Astrocyte (in vitro differentiated cells and primary cell): Measurements from ENCODE around the gene TEX54. TPM values are rescaled to one million over a fixed set of nuclear protein-coding genes. Genes with fewer than 3 reads are reported as not detected.

Experiments used
- DNase-seq: peaks from one replicate; pipeline ENCODE4 v3.0.0-alpha.2; 2010; ENCODE audit warnings: low read depth
- FAIRE-seq: peaks from 2 replicates; lab custom pipeline; 2011; peaks lifted over from hg19 to GRCh38; lab: Jason Lieb, UNC
- H2AFZ ChIP-seq: 2 replicates; pipeline ENCODE4 v1.6.0; 2012; ENCODE audit warnings: low read depth, low read length, inconsistent platforms
- H3K27ac ChIP-seq: 2 replicates; pipeline ENCODE4 v1.5.1; 2011; ENCODE audit warnings: low read depth, low read length, inconsistent platforms
- H3K27me3 ChIP-seq: 2 replicates; pipeline ENCODE4 v1.6.0; 2011; ENCODE audit warnings: low read length, inconsistent platforms; ENCODE audit not compliant: insufficient read depth
- H3K36me3 ChIP-seq: 2 replicates; pipeline ENCODE4 v1.5.1; 2011; ENCODE audit warnings: low read length, inconsistent platforms; ENCODE audit not compliant: insufficient read depth
- H3K4me1 ChIP-seq: 2 replicates; pipeline ENCODE4 v1.5.1; 2011; ENCODE audit warnings: low read length, inconsistent platforms; ENCODE audit not compliant: insufficient read depth
- H3K4me2 ChIP-seq: 2 replicates; pipeline ENCODE4 v1.6.0; 2012; ENCODE audit warnings: low read length, inconsistent platforms
- H3K4me3 ChIP-seq: 2 replicates; pipeline ENCODE4 v1.5.1; 2011; ENCODE audit warnings: low read depth, mild to moderate bottlenecking, low read length, inconsistent platforms; ENCODE audit not compliant: insufficient read depth
- H3K79me2 ChIP-seq: 2 replicates; pipeline ENCODE4 v1.6.0; 2012; ENCODE audit warnings: mild to moderate bottlenecking, low read length, inconsistent platforms; ENCODE audit not compliant: insufficient read depth
- H3K9ac ChIP-seq: 2 replicates; pipeline ENCODE4 v1.6.0; 2012; ENCODE audit warnings: mild to moderate bottlenecking, low read length, inconsistent platforms
- H3K9me3 ChIP-seq: 2 replicates; pipeline ENCODE4 v1.5.1; 2012; ENCODE audit warnings: low read depth, mild to moderate bottlenecking, low read length, inconsistent platforms; ENCODE audit not compliant: insufficient read depth
- H4K20me1 ChIP-seq: 2 replicates; pipeline ENCODE4 v1.6.0; 2012; ENCODE audit warnings: low read length, inconsistent platforms; ENCODE audit not compliant: insufficient read depth
- H3K27ac Mint-ChIP-seq: one replicate; pipeline ENCODE4 v1.8.0; 2021; ENCODE audit warnings: mild to moderate bottlenecking, mixed read lengths; ENCODE audit not compliant: unreplicated experiment
- H3K27me3 Mint-ChIP-seq: one replicate; pipeline ENCODE4 v1.8.0; 2021; ENCODE audit warnings: low read depth, mixed read lengths; ENCODE audit not compliant: unreplicated experiment
- H3K36me3 Mint-ChIP-seq: one replicate; pipeline ENCODE4 v1.8.0; 2021; ENCODE audit warnings: low read depth, mixed read lengths; ENCODE audit not compliant: unreplicated experiment
- H3K4me1 Mint-ChIP-seq: one replicate; pipeline ENCODE4 v1.8.0; 2021; ENCODE audit warnings: low read depth, mixed read lengths; ENCODE audit not compliant: unreplicated experiment
- H3K4me3 Mint-ChIP-seq: one replicate; pipeline ENCODE4 v1.8.0; 2021; ENCODE audit warnings: mild to moderate bottlenecking, moderate library complexity, mixed read lengths; ENCODE audit not compliant: unreplicated experiment
- H3K9me3 Mint-ChIP-seq: one replicate; pipeline ENCODE4 v1.8.0; 2021; ENCODE audit warnings: mild to moderate bottlenecking, mixed read lengths; ENCODE audit not compliant: unreplicated experiment
- CTCF ChIP-seq: IDR thresholded peaks from 2 replicates; pipeline ENCODE4 v1.5.1; 2011; ENCODE audit warnings: low read depth, mild to moderate bottlenecking, inconsistent platforms, low read length, moderate library complexity; ENCODE audit not compliant: insufficient read depth
- EZH2 ChIP-seq: IDR thresholded peaks from 2 replicates; pipeline ENCODE4 v1.6.1; 2012; ENCODE audit warnings: mild to moderate bottlenecking, low read length, inconsistent platforms; ENCODE audit not compliant: insufficient read depth
- total RNA-seq: library from RNA; stranded (reverse); gene quantifications from 2 replicates; pipeline ENCODE4 v1.2.1, GENCODE V29; 2021

Gene TEX54
- total RNA-seq, 1 donor from 2014 or later, result not detected

GRCh38 chr11:62796281-62796680 is 36.4 kb downstream of the TEX54 start:
- peaks cover 8% of the 10 kb centered on the region for H3K4me1 Mint-ChIP-seq
- no peak for TF ChIP-seq CTCF
- TF ChIP-seq EZH2, result no peak
- no peak overlapping the region for H3K4me3 ChIP-seq
- peak overlapping the region; percentile 40 for H3K4me3 Mint-ChIP-seq
- peaks cover 46% of the 10 kb centered on the region for H4K20me1 ChIP-seq
- H3K9me3 Mint-ChIP-seq, result no peaks in the 10 kb centered on the region
- no peak overlapping the region for H3K27ac Mint-ChIP-seq
- peaks cover 71% of the 10 kb centered on the region for H3K36me3 ChIP-seq
- peaks cover 6% of the 10 kb centered on the region for H3K4me1 ChIP-seq
- peaks cover 27% of the 10 kb centered on the region for H3K36me3 Mint-ChIP-seq
- no peak overlapping the region for H2AFZ ChIP-seq
- H3K4me2 ChIP-seq, result no peak overlapping the region
- H3K27ac ChIP-seq, result no peak overlapping the region
- FAIRE-seq (no peak), DNase-seq (no peak)
- peaks cover 16% of the 10 kb centered on the region for H3K79me2 ChIP-seq
- no peaks in the 10 kb centered on the region for H3K27me3 ChIP-seq
- no peak overlapping the region for H3K9ac ChIP-seq
- H3K9me3 ChIP-seq, result no peaks in the 10 kb centered on the region
- H3K27me3 Mint-ChIP-seq, result no peaks in the 10 kb centered on the region

- H3K4me1 ChIP-seq, result peaks cover 12% of the 10 kb centered on the region
- peaks cover 48% of the 10 kb centered on the region for H4K20me1 ChIP-seq
- no peak overlapping the region for H3K4me2 ChIP-seq
- H3K79me2 ChIP-seq, result peaks cover 30% of the 10 kb centered on the region
- Mint-ChIP-seq H3K27ac (peak overlapping the region; percentile 9), H3K4me1 (peaks cover 12% of the 10 kb centered on the region), H3K9me3 (no peaks in the 10 kb centered on the region), H3K4me3 (no peak overlapping the region), H3K27me3 (no peaks in the 10 kb centered on the region), H3K36me3 (peaks cover 28% of the 10 kb centered on the region)
- TF ChIP-seq CTCF, result no peak
- TF ChIP-seq EZH2, result no peak
- no peaks in the 10 kb centered on the region for H3K27me3 ChIP-seq
- DNase-seq (no peak), FAIRE-seq (no peak)
- H3K9ac ChIP-seq, result no peak overlapping the region
- H3K9me3 ChIP-seq, result no peaks in the 10 kb centered on the region
- no peak overlapping the region for H3K4me3 ChIP-seq
- no peak overlapping the region for H3K27ac ChIP-seq
- peaks cover 55% of the 10 kb centered on the region for H3K36me3 ChIP-seq
- no peak overlapping the region for H2AFZ ChIP-seq
These were observed 38.4 kb downstream of the TEX54 start for GRCh38 chr11:62794201-62794775.

GRCh38 chr11:62792202-62792575 is 40.5 kb downstream of the TEX54 start:
- Mint-ChIP-seq H3K27me3 (no peaks in the 10 kb centered on the region), H3K4me1 (peaks cover 19% of the 10 kb centered on the region), H3K4me3 (peak overlapping the region; percentile 89), H3K27ac (peak overlapping the region; percentile 86), H3K9me3 (no peaks in the 10 kb centered on the region), H3K36me3 (peaks cover 25% of the 10 kb centered on the region)
- DNase-seq (no peak), FAIRE-seq (no peak)
- H3K4me1 ChIP-seq, result peaks cover 23% of the 10 kb centered on the region
- peaks cover 49% of the 10 kb centered on the region for H3K79me2 ChIP-seq
- peak overlapping the region; percentile 13 for H3K27ac ChIP-seq
- no peaks in the 10 kb centered on the region for H3K27me3 ChIP-seq
- TF ChIP-seq CTCF (no peak), EZH2 (no peak)
- H2AFZ ChIP-seq, result no peak overlapping the region
- peak overlapping the region; percentile 98 for H3K4me2 ChIP-seq
- peaks cover 49% of the 10 kb centered on the region for H4K20me1 ChIP-seq
- H3K36me3 ChIP-seq, result peaks cover 40% of the 10 kb centered on the region
- H3K9ac ChIP-seq, result peak overlapping the region; percentile 87
- no peaks in the 10 kb centered on the region for H3K9me3 ChIP-seq
- peak overlapping the region; percentile 92 for H3K4me3 ChIP-seq
